IPS-20b (cell line): ENCODE data around the gene ARFGAP2.

Experiments used
- H3K27ac ChIP-seq: one replicate; pipeline ENCODE4 v1.5.1; 2013; ENCODE audit warnings: low read length
- H3K27me3 ChIP-seq: 2 replicates; pipeline ENCODE4 v1.6.1; 2013; ENCODE audit warnings: mild to moderate bottlenecking, low read length, inconsistent platforms; ENCODE audit not compliant: insufficient read depth
- H3K36me3 ChIP-seq: 2 replicates; pipeline ENCODE4 v1.6.1; 2013; ENCODE audit warnings: low read depth, mild to moderate bottlenecking, inconsistent platforms, low read length, moderate library complexity; ENCODE audit not compliant: insufficient read depth
- H3K4me1 ChIP-seq: 2 replicates; pipeline ENCODE4 v1.6.1; 2013; ENCODE audit warnings: mild to moderate bottlenecking, control low read depth, inconsistent platforms, low read length, moderate library complexity; ENCODE audit not compliant: insufficient read depth
- H3K4me3 ChIP-seq: 2 replicates; pipeline ENCODE4 v1.5.1; 2013; ENCODE audit warnings: mild to moderate bottlenecking, low read length, inconsistent platforms
- H3K9ac ChIP-seq: 2 replicates; pipeline ENCODE4 v1.6.1; 2013; ENCODE audit warnings: low read depth, mild to moderate bottlenecking, inconsistent platforms, low read length, moderate library complexity
- H3K9me3 ChIP-seq: 2 replicates; pipeline ENCODE4 v1.6.1; 2013; ENCODE audit warnings: mild to moderate bottlenecking, low read depth, low read length, inconsistent platforms; ENCODE audit not compliant: insufficient read depth

ARFGAP2 gene

GRCh38 chr11:47163898-47164297 lies 12.8 kb downstream of the ARFGAP2 start:
- Histone ChIP-seq H3K9me3 (no peaks in the 10 kb centered on the region), H3K9ac (no peak overlapping the region), H3K36me3 (peaks cover 58% of the 10 kb centered on the region)

GRCh38 chr11:47163193-47163592 lies 13.5 kb downstream of the ARFGAP2 start:
- H3K27me3 ChIP-seq, result no peaks in the 10 kb centered on the region
- H3K27ac ChIP-seq, result no peak overlapping the region
- no peak overlapping the region for H3K4me3 ChIP-seq
- H3K9ac ChIP-seq, result no peak overlapping the region
- H3K9me3 ChIP-seq, result no peaks in the 10 kb centered on the region
- H3K4me1 ChIP-seq, result no peaks in the 10 kb centered on the region
- H3K36me3 ChIP-seq, result peaks cover 50% of the 10 kb centered on the region

More at GRCh38 chr11:47163898-47164297, 12.8 kb downstream of the ARFGAP2 start:
- no peak overlapping the region for H3K27ac ChIP-seq
- H3K27me3 ChIP-seq, result no peaks in the 10 kb centered on the region
- no peaks in the 10 kb centered on the region for H3K4me1 ChIP-seq
- H3K4me3 ChIP-seq, result no peak overlapping the region

GRCh38 chr11:47162426-47162825 lies 14.3 kb downstream of the ARFGAP2 start:
- H3K4me1 ChIP-seq, result no peaks in the 10 kb centered on the region
- no peak overlapping the region for H3K4me3 ChIP-seq
- no peak overlapping the region for H3K27ac ChIP-seq
- peaks cover 43% of the 10 kb centered on the region for H3K36me3 ChIP-seq
- no peaks in the 10 kb centered on the region for H3K27me3 ChIP-seq
- H3K9me3 ChIP-seq, result no peaks in the 10 kb centered on the region
- H3K9ac ChIP-seq, result no peak overlapping the region

GRCh38 chr11:47161890-47162289 lies 14.8 kb downstream of the ARFGAP2 start:
- H3K4me1 ChIP-seq, result no peaks in the 10 kb centered on the region
- H3K4me3 ChIP-seq, result no peak overlapping the region
- no peak overlapping the region for H3K27ac ChIP-seq
- no peaks in the 10 kb centered on the region for H3K9me3 ChIP-seq
- no peak overlapping the region for H3K9ac ChIP-seq
- H3K36me3 ChIP-seq, result peaks cover 37% of the 10 kb centered on the region
- no peaks in the 10 kb centered on the region for H3K27me3 ChIP-seq

GRCh38 chr11:47161134-47161854 lies 15.4 kb downstream of the ARFGAP2 start:
- Histone ChIP-seq H3K36me3 (peaks cover 31% of the 10 kb centered on the region), H3K9me3 (no peaks in the 10 kb centered on the region), H3K4me3 (no peak overlapping the region), H3K27ac (no peak overlapping the region), H3K9ac (no peak overlapping the region), H3K27me3 (no peaks in the 10 kb centered on the region), H3K4me1 (no peaks in the 10 kb centered on the region)

- Histone ChIP-seq H3K9ac (no peak overlapping the region), H3K27me3 (no peaks in the 10 kb centered on the region), H3K9me3 (no peaks in the 10 kb centered on the region), H3K27ac (no peak overlapping the region), H3K4me3 (no peak overlapping the region), H3K4me1 (no peaks in the 10 kb centered on the region), H3K36me3 (peaks cover 26% of the 10 kb centered on the region)
These were observed 15.9 kb downstream of the ARFGAP2 start for GRCh38 chr11:47160753-47161133.

- H3K27me3 ChIP-seq, result no peaks in the 10 kb centered on the region
- peaks cover 4% of the 10 kb centered on the region for H3K36me3 ChIP-seq
- peaks cover 10% of the 10 kb centered on the region for H3K4me1 ChIP-seq
- H3K4me3 ChIP-seq, result no peak overlapping the region
- H3K27ac ChIP-seq, result no peak overlapping the region
- no peak overlapping the region for H3K9ac ChIP-seq
- no peaks in the 10 kb centered on the region for H3K9me3 ChIP-seq
These were observed 18.4 kb downstream of the ARFGAP2 start for GRCh38 chr11:47158242-47158641.

- Histone ChIP-seq H3K27ac (no peak overlapping the region), H3K9ac (no peak overlapping the region), H3K4me3 (no peak overlapping the region), H3K9me3 (no peaks in the 10 kb centered on the region), H3K27me3 (no peaks in the 10 kb centered on the region), H3K4me1 (peaks cover 11% of the 10 kb centered on the region), H3K36me3 (no peaks in the 10 kb centered on the region; the same call in 1 of the 2 replicates)
These were observed 18.9 kb downstream of the ARFGAP2 start for GRCh38 chr11:47157805-47158204.

GRCh38 chr11:47156951-47157350 lies 19.7 kb downstream of the ARFGAP2 start:
- Histone ChIP-seq H3K9me3 (no peaks in the 10 kb centered on the region), H3K4me1 (peaks cover 11% of the 10 kb centered on the region), H3K36me3 (no peaks in the 10 kb centered on the region), H3K4me3 (no peak overlapping the region), H3K27ac (no peak overlapping the region), H3K9ac (no peak overlapping the region), H3K27me3 (no peaks in the 10 kb centered on the region)

GRCh38 chr11:47156333-47156732 lies 20.3 kb downstream of the ARFGAP2 start:
- no peaks in the 10 kb centered on the region for H3K27me3 ChIP-seq
- no peaks in the 10 kb centered on the region for H3K36me3 ChIP-seq
- H3K4me1 ChIP-seq, result peaks cover 11% of the 10 kb centered on the region
- H3K27ac ChIP-seq, result no peak overlapping the region
- H3K9me3 ChIP-seq, result no peaks in the 10 kb centered on the region
- H3K4me3 ChIP-seq, result no peak overlapping the region
- H3K9ac ChIP-seq, result no peak overlapping the region

GRCh38 chr11:47155879-47156278 lies 20.8 kb downstream of the ARFGAP2 start:
- H3K4me3 ChIP-seq, result no peak overlapping the region

More at GRCh38 chr11:47155879-47156278, 20.8 kb downstream of the ARFGAP2 start:
- Histone ChIP-seq H3K27ac (no peak overlapping the region), H3K36me3 (no peaks in the 10 kb centered on the region), H3K9me3 (no peaks in the 10 kb centered on the region), H3K9ac (no peak overlapping the region), H3K4me1 (peaks cover 11% of the 10 kb centered on the region), H3K27me3 (no peaks in the 10 kb centered on the region)
